HFFc6 (cell line): Measurements from ENCODE around the gene C10orf105. TPM values are rescaled to one million over a fixed set of nuclear protein-coding genes. Genes with fewer than 3 reads are reported as not detected.

Experiments
- DNase-seq: peaks from one replicate; pipeline ENCODE4 v3.0.0-alpha.2; 2018
- H3K27ac Mint-ChIP-seq: 2 replicates; pipeline ENCODE4 v1.8.0; 2020; ENCODE audit warnings: mild to moderate bottlenecking, mixed read lengths
- H3K27me3 Mint-ChIP-seq: 2 replicates; pipeline ENCODE4 v1.8.0; 2021; ENCODE audit warnings: mild to moderate bottlenecking, moderate library complexity, mixed read lengths; ENCODE audit not compliant: insufficient read depth
- H3K36me3 Mint-ChIP-seq: 2 replicates; pipeline ENCODE4 v1.8.0; 2021; ENCODE audit warnings: low read depth, mixed read lengths
- H3K4me1 Mint-ChIP-seq: 2 replicates; pipeline ENCODE4 v1.8.0; 2020; ENCODE audit warnings: low read depth, mixed read lengths
- H3K4me3 Mint-ChIP-seq: 2 replicates; pipeline ENCODE4 v1.8.0; 2020; ENCODE audit warnings: mild to moderate bottlenecking, moderate library complexity, mixed read lengths
- H3K9me3 Mint-ChIP-seq: 2 replicates; pipeline ENCODE4 v1.8.0; 2020; ENCODE audit warnings: mild to moderate bottlenecking, mixed read lengths
- CTCF ChIP-seq: fragments of 200-600 bp; sonication (generic); IDR thresholded peaks from 2 replicates; pipeline ENCODE4 v1.5.0; 2021; ENCODE audit warnings: antibody characterized with exemption, mild to moderate bottlenecking
- total RNA-seq, 6 experiments: library from RNA; stranded (reverse); fragmentation: NEBNext Ultra II Directional; extraction: Animal tissue kit (Norgen Biotek cat#: 25700); gene quantifications; 2 replicates in 1 of 6; 3 replicates in 5 of 6; pipeline ENCODE4 v1.2.3, GENCODE V29; 2021

C10orf105 gene
- total RNA-seq, 6 experiments from 2014 or later: not detected

- no peak for DNase-seq
- Mint-ChIP-seq H3K36me3 (no peaks in the 10 kb centered on the region), H3K4me3 (no peak overlapping the region), H3K4me1 (no peaks in the 10 kb centered on the region; the same call in 1 of the 2 replicates), H3K27ac (no peak overlapping the region), H3K9me3 (no peaks in the 10 kb centered on the region), H3K27me3 (peaks cover 33% of the 10 kb centered on the region)
- no peak for TF ChIP-seq CTCF
Measured at GRCh38 chr10:71667387-71667752, 52.2 kb downstream of the C10orf105 start.

- no peaks in the 10 kb centered on the region for H3K36me3 Mint-ChIP-seq
- no peak overlapping the region for H3K4me3 Mint-ChIP-seq
- DNase-seq: no peak
- peaks cover 33% of the 10 kb centered on the region for H3K27me3 Mint-ChIP-seq
- no peak for TF ChIP-seq CTCF
- no peaks in the 10 kb centered on the region for H3K9me3 Mint-ChIP-seq
- H3K27ac Mint-ChIP-seq: no peak overlapping the region
- no peaks in the 10 kb centered on the region; the same call in 1 of the 2 replicates for H3K4me1 Mint-ChIP-seq
Measured at GRCh38 chr10:71666639-71667386, 52.8 kb downstream of the C10orf105 start.

GRCh38 chr10:71665456-71665855, 54.1 kb downstream of the C10orf105 start:
- no peak for DNase-seq
- Mint-ChIP-seq H3K4me3 (no peak overlapping the region), H3K27me3 (peaks cover 41% of the 10 kb centered on the region), H3K9me3 (no peaks in the 10 kb centered on the region), H3K36me3 (no peaks in the 10 kb centered on the region), H3K27ac (no peak overlapping the region), H3K4me1 (no peaks in the 10 kb centered on the region; the same call in 1 of the 2 replicates)
- no peak for TF ChIP-seq CTCF

GRCh38 chr10:71664585-71664984, 55.0 kb downstream of the C10orf105 start:
- no peak overlapping the region for H3K27ac Mint-ChIP-seq
- H3K36me3 Mint-ChIP-seq: no peaks in the 10 kb centered on the region
- no peaks in the 10 kb centered on the region for H3K9me3 Mint-ChIP-seq
- DNase-seq: no peak
- H3K27me3 Mint-ChIP-seq: peaks cover 46% of the 10 kb centered on the region
- H3K4me1 Mint-ChIP-seq: no peaks in the 10 kb centered on the region; the same call in 1 of the 2 replicates
- no peak for TF ChIP-seq CTCF
- H3K4me3 Mint-ChIP-seq: no peak overlapping the region

GRCh38 chr10:71663311-71663710, 56.3 kb downstream of the C10orf105 start:
- no peak for TF ChIP-seq CTCF
- Mint-ChIP-seq H3K4me1 (no peaks in the 10 kb centered on the region; the same call in 1 of the 2 replicates), H3K4me3 (no peak overlapping the region), H3K27me3 (peaks cover 45% of the 10 kb centered on the region), H3K9me3 (no peaks in the 10 kb centered on the region), H3K27ac (no peak overlapping the region), H3K36me3 (no peaks in the 10 kb centered on the region)
- no peak for DNase-seq
